Breast epithelium (tissue), 3 donors: Measurements from ENCODE around the gene THSD7B.

Experiments
- CTCF ChIP-seq, 3 donors: fragments of 450-650 bp; IDR thresholded peaks; one replicate each; pipeline ENCODE4 v1.5.1; 2016 to 2017; ENCODE audit warnings: antibody characterized with exemption in 3 of 3, mild to moderate bottlenecking in 3 of 3, moderate library complexity in 3 of 3
- POLR2A ChIP-seq: fragments of 450-650 bp; IDR thresholded peaks from one replicate; pipeline ENCODE4 v1.6.1; 2016; ENCODE audit warnings: antibody characterized with exemption, mild to moderate bottlenecking, moderate library complexity

DNA sequence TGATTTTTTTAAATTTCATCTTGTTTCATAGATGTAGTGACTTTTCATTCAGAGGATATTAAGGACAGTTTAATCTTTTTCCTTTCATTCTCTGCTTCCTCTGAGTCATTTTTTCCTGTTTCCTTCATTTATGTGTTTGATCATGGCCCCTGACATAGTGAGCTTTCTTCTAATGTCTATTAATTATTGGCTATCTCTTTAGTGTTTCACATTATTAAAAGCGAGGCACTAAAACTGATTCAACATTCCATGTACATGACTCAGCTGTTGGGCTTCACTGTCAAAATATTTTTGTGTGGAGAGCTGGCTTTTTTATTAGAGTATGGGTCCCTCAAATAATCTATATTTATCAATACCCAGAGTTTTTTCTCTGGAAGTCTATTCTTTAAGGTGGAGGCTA, 125.8 kb downstream of the THSD7B start:
- TF ChIP-seq CTCF (IDR thresholded peaks at IDR 0.05) (no peak), POLR2A (no peak)
